ENCODE results near the gene RPRD1B.
A peak's percentile ranks its signal among the peaks of the same experiment; 100 is the strongest.

The RPRD1B gene

GRCh38 chr20:38091441-38092216, 58.1 kb downstream of the RPRD1B start:
- ChIA-PET CTCF (interaction anchor here (0.7 to 1.1 kb wide), 3 partner anchors 18 to 130 kb away, joined by 3 to 4 read pairs (median 3); no protein-coding TSS in a partner anchor), POLR2A (ENCODE audit: low non-redundant PET) (no interaction called here)
- no peak for DNase-seq (ENCODE audit: low spot score)
- TF ChIP-seq CTCF (conservative IDR thresholded peaks at IDR 0.05; ENCODE audit: low read depth), result no peak
- no peak overlapping the region for H3K27ac ChIP-seq

GRCh38 chr20:38092260-38092857, 58.8 kb downstream of the RPRD1B start:
- DNase-seq (ENCODE audit: low spot score), result no peak
- TF ChIP-seq CTCF (conservative IDR thresholded peaks at IDR 0.05; ENCODE audit: low read depth), result no peak
- no peak overlapping the region for H3K27ac ChIP-seq
- ChIA-PET CTCF (interaction anchor here (0.7 to 1.1 kb wide), 4 partner anchors 19 to 131 kb away, joined by 3 to 4 read pairs (median 3); no protein-coding TSS in a partner anchor), POLR2A (ENCODE audit: low non-redundant PET) (no interaction called here)

DNA sequence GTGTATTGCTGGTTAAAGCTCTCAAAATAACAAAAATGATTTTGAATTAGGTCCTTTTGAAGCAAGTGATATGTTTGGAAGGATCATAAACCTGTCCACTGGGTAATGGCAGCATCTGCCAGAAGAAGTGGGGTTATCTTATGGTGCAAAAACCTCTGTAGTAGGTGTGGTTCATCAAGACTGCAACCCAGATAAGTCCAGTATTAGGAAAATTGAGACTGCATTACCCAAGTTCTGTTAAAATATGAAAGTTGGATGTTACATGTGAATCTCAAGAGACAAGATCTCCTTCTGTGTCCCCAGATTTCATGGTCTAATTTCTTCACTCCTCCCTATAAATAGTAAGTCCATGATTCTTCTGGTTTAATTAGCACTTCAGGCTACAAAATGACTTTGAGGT, 59.4 kb downstream of the RPRD1B start:
- ChIA-PET CTCF (interaction anchor here (0.7 to 1.5 kb wide), 2 partner anchors 128 to 130 kb away, joined by 3 to 7 read pairs; no protein-coding TSS in a partner anchor), POLR2A (ENCODE audit: low non-redundant PET) (no interaction called here)
- no peak overlapping the region for H3K27ac ChIP-seq
- DNase-seq (ENCODE audit: low spot score), result no peak
- TF ChIP-seq CTCF (conservative IDR thresholded peaks at IDR 0.05; ENCODE audit: low read depth), result no peak

DNA sequence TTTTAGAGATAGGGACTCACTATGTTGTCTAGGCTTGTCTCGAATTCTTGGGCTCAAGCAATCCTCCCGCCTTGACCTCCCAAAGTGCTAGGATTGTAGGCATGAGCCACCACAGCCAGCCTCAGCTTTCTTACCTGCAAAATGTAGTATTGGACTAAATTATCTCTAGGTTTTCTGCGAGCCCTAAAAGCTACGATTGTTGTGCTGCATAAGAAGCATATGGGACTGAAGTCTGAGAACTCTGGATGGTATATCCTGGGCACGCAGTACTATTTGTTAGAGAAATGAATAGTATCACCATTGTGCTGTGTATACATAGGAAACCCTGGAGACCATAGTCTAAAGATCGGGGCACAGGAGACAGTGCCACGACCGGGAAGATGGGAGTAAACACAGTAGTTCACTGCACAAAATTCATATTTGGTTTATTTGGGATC, 60.1 kb downstream of the RPRD1B start:
- ChIA-PET POLR2A (ENCODE audit: low non-redundant PET) (no interaction called here), CTCF (interaction anchor here (0.9 to 1.5 kb wide), 3 partner anchors 10 to 228 kb away, joined by 3 to 7 read pairs (median 5); no protein-coding TSS in a partner anchor)
- TF ChIP-seq CTCF (conservative IDR thresholded peaks at IDR 0.05; ENCODE audit: low read depth), result no peak
- no peak for DNase-seq (ENCODE audit: low spot score)
- H3K27ac ChIP-seq, result no peak overlapping the region

- TF ChIP-seq CTCF (conservative IDR thresholded peaks at IDR 0.05; ENCODE audit: low read depth), result no peak
- peak; percentile 54 for DNase-seq (ENCODE audit: low spot score)
- POLR2A ChIA-PET (ENCODE audit: low non-redundant PET), result no interaction called here
- CTCF ChIA-PET, result interaction anchor here (0.6 to 1.5 kb wide), 4 partner anchors 127 to 530 kb away, joined by 3 to 7 read pairs (median 4); no protein-coding TSS in a partner anchor
- H3K27ac ChIP-seq, result no peak overlapping the region
Measured at GRCh38 chr20:38094373-38094891, 60.9 kb downstream of the RPRD1B start.

GRCh38 chr20:38095017-38095686, 61.6 kb downstream of the RPRD1B start:
- no peak for DNase-seq (ENCODE audit: low spot score)
- CTCF ChIA-PET, result interaction anchor here (1.1 kb wide), 1 partner anchor 227 kb away, joined by 3 read pairs; no protein-coding TSS in a partner anchor
- peak overlapping the region; percentile 32 for H3K27ac ChIP-seq
- no peak for TF ChIP-seq CTCF (conservative IDR thresholded peaks at IDR 0.05; ENCODE audit: low read depth)
- POLR2A ChIA-PET (ENCODE audit: low non-redundant PET), result no interaction called here

Measured in RWPE1 (cell line).